SK-N-SH (cell line): ENCODE results near the gene LEMD1. TPM values are rescaled to one million over a fixed set of nuclear protein-coding genes. Genes with fewer than 3 reads are reported as not detected.
A peak's percentile ranks its signal among the peaks of the same experiment; 100 is the strongest.

ENCODE experiments used
- CTCF ChIA-PET: fragments of 300-600, 350-600 bp; formaldehyde crosslinking; extraction: SDS; loops from one replicate; lab custom pipeline; 2021; lab: Yijun Ruan, JAX
- POLR2A ChIA-PET: fragments of 350-600 bp; sonication (Branson Sonifier 250); formaldehyde crosslinking; extraction: SDS; loops from one replicate; lab custom pipeline; 2020; ENCODE audit warnings: antibody characterized with exemption, inconsistent platforms; lab: Yijun Ruan, JAX
- DNase-seq: peaks from one replicate; pipeline ENCODE4 v3.0.0; 2012
- H2AFZ ChIP-seq: fragments of 200-600 bp; sonication (generic); 2 replicates; pipeline ENCODE4 v1.8.1; 2016; ENCODE audit warnings: antibody characterized with exemption, mild to moderate bottlenecking, low read depth
- H3F3A ChIP-seq: fragments of 200-600 bp; sonication (generic); replicated peaks from 2 replicates; pipeline ENCODE3; 2016; ENCODE audit warnings: antibody characterized with exemption, mild to moderate bottlenecking; ENCODE audit not compliant: insufficient read depth
- H3K27ac ChIP-seq, 2 experiments: fragments of 200-500 bp in 1 of 2; fragments of 200-600 bp in 1 of 2; sonication (Bioruptor generic) in 1 of 2; sonication (generic), shearing (Covaris generic) in 1 of 2; 2 replicates each; pipeline versions ENCODE4 v1.5.1 to v1.6.1; 2014 to 2016; ENCODE audit warnings: low read depth in 2 of 2, inconsistent platforms in 1 of 2, low read length in 1 of 2, mild to moderate bottlenecking in 1 of 2, mixed read lengths in 1 of 2
- H3K27me3 ChIP-seq: fragments of 200-600 bp; sonication (generic), shearing (Covaris generic); 2 replicates; pipeline ENCODE4 v1.6.1; 2016; ENCODE audit warnings: mixed run types; ENCODE audit not compliant: insufficient read depth
- H3K36me3 ChIP-seq, 2 experiments: fragments of 200-500 bp in 1 of 2; fragments of 200-600 bp in 1 of 2; sonication (Bioruptor generic) in 1 of 2; sonication (generic) in 1 of 2; replicated peaks in 1 of 2; 2 replicates each; pipeline versions ENCODE3 to v1.5.1; 2014 to 2016; ENCODE audit warnings: low read length in 1 of 2, mild to moderate bottlenecking in 1 of 2; ENCODE audit not compliant: insufficient read depth in 2 of 2, control insufficient read depth in 1 of 2
- H3K4me1 ChIP-seq, 2 experiments: fragments of 200-500 bp in 1 of 2; fragments of 200-600 bp in 1 of 2; sonication (Bioruptor generic) in 1 of 2; sonication (generic), shearing (Covaris generic) in 1 of 2; 2 replicates each; pipeline versions ENCODE4 v1.5.1 to v1.6.1; 2014 to 2016; ENCODE audit warnings: low read depth in 1 of 2, low read length in 1 of 2, mixed run types in 1 of 2; ENCODE audit not compliant: insufficient read depth in 2 of 2, control insufficient read depth in 1 of 2
- H3K4me2 ChIP-seq: fragments of 200-600 bp; sonication (generic), shearing (Covaris generic); 2 replicates; pipeline ENCODE4 v1.6.1; 2017; ENCODE audit warnings: mixed run types
- H3K4me3 ChIP-seq, 2 experiments: fragments of 200-500 bp in 1 of 2; fragments of 200-600 bp in 1 of 2; sonication (Bioruptor generic) in 1 of 2; sonication (generic), shearing (Covaris generic) in 1 of 2; 2 replicates each; pipeline versions ENCODE4 v1.5.1 to v1.8.1; 2014 to 2016; ENCODE audit warnings: low read depth in 2 of 2, inconsistent platforms in 1 of 2, low read length in 1 of 2, mild to moderate bottlenecking in 1 of 2, mixed read lengths in 1 of 2, moderate library complexity in 1 of 2
- H3K79me2 ChIP-seq: fragments of 200-600 bp; sonication (generic); 2 replicates; pipeline ENCODE4 v1.8.1; 2017; ENCODE audit warnings: mild to moderate bottlenecking; ENCODE audit not compliant: insufficient read depth
- H3K9ac ChIP-seq: fragments of 200-600 bp; sonication (generic); 2 replicates; pipeline ENCODE4 v1.6.1; 2017; ENCODE audit warnings: mixed run types
- H3K9me2 ChIP-seq: fragments of 200-600 bp; sonication (generic); 2 replicates; pipeline ENCODE4 v1.6.1; 2017; ENCODE audit warnings: mixed run types
- H3K9me3 ChIP-seq: fragments of 200-600 bp; sonication (generic); 2 replicates; pipeline ENCODE4 v1.6.1; 2017; ENCODE audit warnings: mixed run types, mild to moderate bottlenecking, moderate library complexity
- H4K20me1 ChIP-seq: fragments of 200-600 bp; sonication (generic); 2 replicates; pipeline ENCODE4 v1.6.1; 2017; ENCODE audit warnings: mild to moderate bottlenecking, mixed run types; ENCODE audit not compliant: insufficient read depth
- CHD2 ChIP-seq: fragments of 150-350 bp; IDR thresholded peaks from 2 replicates; pipeline ENCODE4 v1.6.1; 2018; ENCODE audit warnings: low read length; ENCODE audit not compliant: partially characterized antibody
- EP300 ChIP-seq, 2 experiments: IDR thresholded peaks; 2 replicates each; pipeline versions ENCODE4 v1.4.0 to v1.6.1; 2012; ENCODE audit warnings: borderline replicate concordance in 1 of 2, low read depth in 1 of 2, low read length in 1 of 2
- EZH2phosphoT487 ChIP-seq: fragments of 200-600 bp; sonication (generic); IDR thresholded peaks from 2 replicates; pipeline ENCODE4 v1.6.1; 2017; ENCODE audit warnings: low read depth, mixed run types, mild to moderate bottlenecking, antibody characterized with exemption, moderate library complexity, borderline replicate concordance
- FOSL2 ChIP-seq: IDR thresholded peaks from 2 replicates; pipeline ENCODE4 v1.4.0; 2012; ENCODE audit warnings: low read depth, mild to moderate bottlenecking, moderate library complexity, borderline replicate concordance
- FOXJ3 ChIP-seq: sonication (generic); formaldehyde crosslinking; IDR thresholded peaks from 2 replicates; pipeline ENCODE4 v1.5.1; 2020; ENCODE audit warnings: mild to moderate bottlenecking, missing genetic modification reagents
- JUND ChIP-seq: IDR thresholded peaks from 2 replicates; pipeline ENCODE4 v1.4.0; 2012
- NFIC ChIP-seq: IDR thresholded peaks from 2 replicates; pipeline ENCODE4 v1.4.0; 2012; ENCODE audit warnings: borderline replicate concordance
- RFX5 ChIP-seq: IDR thresholded peaks from 2 replicates; pipeline ENCODE4 v1.6.1; 2012; ENCODE audit warnings: mild to moderate bottlenecking, improper control_type of control experiment, low read length
- WGBS: methylation state at CpG from one replicate; pipeline ENCODE4 v1.1.6; 2017; ENCODE audit warnings: low lambda C conversion rate; 5-methylcytosine and 5-hydroxymethylcytosine counted together
- polyA plus RNA-seq, 3 experiments: library from polyadenylated mRNA; depleted of rRNA; stranded (reverse); fragments of >200 nt; gene quantifications; 2 replicates each; pipeline ENCODE4 v1.2.3, GENCODE V29; 2012
- TF ChIP-seq, protein P1 (sequence below): IDR thresholded peaks from 2 replicates; pipeline ENCODE4 v1.6.1; 2012; ENCODE audit warnings: mild to moderate bottlenecking, low read depth, low read length, moderate library complexity

LEMD1 gene
- polyA plus RNA-seq, 1 of the 3 experiments (the other 2 are of a cell fraction), result not detected

- H3K4me3 ChIP-seq, result no peak overlapping the region
- H3F3A ChIP-seq, result no peaks in the 10 kb centered on the region
- H3K9ac ChIP-seq, result no peak overlapping the region
- POLR2A ChIA-PET, result no interaction called here
- CTCF ChIA-PET, result interaction anchor here (0.8 to 3.3 kb wide), 4 partner anchors 11 to 124 kb away, joined by 3 to 16 read pairs (median 4); no protein-coding TSS in a partner anchor
- 49% methylated on average over 6 of the region's 6 CpGs for WGBS
- H3K9me3 ChIP-seq, result no peaks in the 10 kb centered on the region
- no peak overlapping the region for H3K27ac ChIP-seq
- H3K27me3 ChIP-seq, result peaks cover 62% of the 10 kb centered on the region
- no peaks in the 10 kb centered on the region for H3K9me2 ChIP-seq
- no peak for DNase-seq
- H3K79me2 ChIP-seq, result no peaks in the 10 kb centered on the region
- no peaks in the 10 kb centered on the region for H3K36me3 ChIP-seq
- H3K4me1 ChIP-seq, result no peaks in the 10 kb centered on the region; a peak in 1 of 4 replicates
- no peaks in the 10 kb centered on the region for H4K20me1 ChIP-seq
- no peak overlapping the region for H3K4me2 ChIP-seq
- TF ChIP-seq CHD2, result no peak
- TF ChIP-seq NFIC, result no peak
- TF ChIP-seq, protein P1, sequence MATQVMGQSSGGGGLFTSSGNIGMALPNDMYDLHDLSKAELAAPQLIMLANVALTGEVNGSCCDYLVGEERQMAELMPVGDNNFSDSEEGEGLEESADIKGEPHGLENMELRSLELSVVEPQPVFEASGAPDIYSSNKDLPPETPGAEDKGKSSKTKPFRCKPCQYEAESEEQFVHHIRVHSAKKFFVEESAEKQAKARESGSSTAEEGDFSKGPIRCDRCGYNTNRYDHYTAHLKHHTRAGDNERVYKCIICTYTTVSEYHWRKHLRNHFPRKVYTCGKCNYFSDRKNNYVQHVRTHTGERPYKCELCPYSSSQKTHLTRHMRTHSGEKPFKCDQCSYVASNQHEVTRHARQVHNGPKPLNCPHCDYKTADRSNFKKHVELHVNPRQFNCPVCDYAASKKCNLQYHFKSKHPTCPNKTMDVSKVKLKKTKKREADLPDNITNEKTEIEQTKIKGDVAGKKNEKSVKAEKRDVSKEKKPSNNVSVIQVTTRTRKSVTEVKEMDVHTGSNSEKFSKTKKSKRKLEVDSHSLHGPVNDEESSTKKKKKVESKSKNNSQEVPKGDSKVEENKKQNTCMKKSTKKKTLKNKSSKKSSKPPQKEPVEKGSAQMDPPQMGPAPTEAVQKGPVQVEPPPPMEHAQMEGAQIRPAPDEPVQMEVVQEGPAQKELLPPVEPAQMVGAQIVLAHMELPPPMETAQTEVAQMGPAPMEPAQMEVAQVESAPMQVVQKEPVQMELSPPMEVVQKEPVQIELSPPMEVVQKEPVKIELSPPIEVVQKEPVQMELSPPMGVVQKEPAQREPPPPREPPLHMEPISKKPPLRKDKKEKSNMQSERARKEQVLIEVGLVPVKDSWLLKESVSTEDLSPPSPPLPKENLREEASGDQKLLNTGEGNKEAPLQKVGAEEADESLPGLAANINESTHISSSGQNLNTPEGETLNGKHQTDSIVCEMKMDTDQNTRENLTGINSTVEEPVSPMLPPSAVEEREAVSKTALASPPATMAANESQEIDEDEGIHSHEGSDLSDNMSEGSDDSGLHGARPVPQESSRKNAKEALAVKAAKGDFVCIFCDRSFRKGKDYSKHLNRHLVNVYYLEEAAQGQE, result peak; percentile 99
- TF ChIP-seq FOXJ3 (CRISPR knock-in tag), result no peak
- no peak for TF ChIP-seq FOSL2
- no peak for TF ChIP-seq JUND
- TF ChIP-seq RFX5, result no peak
- TF ChIP-seq, all 33 proteins: peak for 1
- H2AFZ ChIP-seq, result no peak overlapping the region
Observed at GRCh38 chr1:205458777-205459566, 37.1 kb upstream of the LEMD1 start.

DNA sequence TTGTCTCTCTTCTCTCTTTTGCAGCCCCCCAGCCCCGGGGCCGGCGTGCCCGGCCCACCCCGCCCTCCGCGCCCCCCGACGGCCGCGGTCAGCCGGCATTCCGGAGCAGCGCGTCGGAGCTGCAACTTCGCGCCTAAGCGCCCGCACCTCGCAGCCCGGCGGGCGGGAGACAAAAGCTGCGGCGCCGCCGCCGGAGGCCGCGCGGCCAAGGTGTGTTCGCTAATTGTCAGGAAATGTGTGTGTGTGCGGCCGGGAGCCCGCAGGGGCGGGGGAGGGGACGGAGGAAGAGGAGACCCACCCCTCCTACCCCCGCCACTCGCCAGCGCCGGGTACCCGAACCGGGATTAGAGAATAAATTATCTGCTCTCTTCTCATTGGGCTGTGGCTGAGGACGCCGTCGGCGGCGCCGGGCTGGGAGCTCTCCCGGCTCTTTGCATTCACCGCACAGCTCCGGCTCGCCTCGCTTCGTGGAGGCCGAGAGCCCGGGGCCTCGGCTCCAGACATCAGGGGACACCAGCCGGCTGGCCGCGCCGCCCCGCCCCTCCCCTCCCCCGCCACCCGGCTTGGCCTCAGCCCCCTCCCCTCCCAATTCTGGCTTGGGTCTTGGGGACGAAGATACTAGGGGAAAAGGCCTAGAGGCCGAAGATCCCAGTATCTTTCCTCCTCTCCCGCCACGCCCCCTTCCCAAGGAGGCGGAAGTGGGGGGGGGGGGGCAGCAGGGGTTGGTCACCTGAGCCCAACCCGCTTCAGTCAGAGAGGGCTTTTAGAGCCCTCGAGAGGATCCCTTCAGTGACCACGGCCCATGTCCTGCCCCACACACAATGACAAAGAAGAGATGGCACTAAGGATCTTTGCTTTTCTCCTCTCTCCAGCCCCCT lies 35.3 kb upstream of the LEMD1 start:
- Histone ChIP-seq H2AFZ (no peak overlapping the region), H4K20me1 (no peaks in the 10 kb centered on the region), H3K9ac (no peak overlapping the region), H3K9me2 (no peaks in the 10 kb centered on the region), H3K9me3 (no peaks in the 10 kb centered on the region), H3K4me2 (no peak overlapping the region; the same call in 1 of the 2 replicates), H3K36me3 (no peaks in the 10 kb centered on the region), H3K4me1 (no peaks in the 10 kb centered on the region; a peak in 1 of 4 replicates), H3K79me2 (no peaks in the 10 kb centered on the region), H3K4me3 (peak overlapping the region in 1 of 2 experiments; percentile 9; a peak in 1 of 4 replicates), H3K27ac (no peak overlapping the region), H3K27me3 (peaks cover 71% of the 10 kb centered on the region), H3F3A (no peaks in the 10 kb centered on the region)
- POLR2A ChIA-PET, result no interaction called here
- DNase-seq, result peak; percentile 81
- CTCF ChIA-PET, result interaction anchor here (0.6 to 3.3 kb wide), 13 partner anchors 10 to 894 kb away, joined by 3 to 16 read pairs (median 4); no protein-coding TSS in a partner anchor
- 14% methylated on average over 30 of the region's 74 CpGs for WGBS
- TF ChIP-seq EP300 (IDR thresholded peaks at IDR 0.05; ENCODE audit: borderline replicate concordance in 1 of 2, low read depth in 1 of 2, low read length in 1 of 2), result no peak
- no peak for TF ChIP-seq EZH2phosphoT487
